Vagina (tissue), 2 donors: ENCODE measurements around the gene EEF1A2.

Experiments
- POLR2A ChIP-seq, 2 donors: fragments of 450-650 bp; IDR thresholded peaks; one replicate each; pipeline ENCODE4 v1.6.1; 2017; ENCODE audit warnings: antibody characterized with exemption in 2 of 2, mild to moderate bottlenecking in 2 of 2, moderate library complexity in 2 of 2
- POLR2AphosphoS5 ChIP-seq, 2 donors: sonication (generic); formaldehyde crosslinking; IDR thresholded peaks; one replicate each; pipeline ENCODE4 v1.9.0; 2017; ENCODE audit warnings: antibody characterized with exemption in 2 of 2, mild to moderate bottlenecking in 2 of 2, low read depth in 1 of 2; ENCODE audit not compliant: insufficient read depth in 1 of 2
- TF ChIP-seq, protein P1 (sequence below), 3 experiments: fragments of 450-650 bp in 2 of 3; fragments of 200-600 bp in 1 of 3; sonication (generic) in 1 of 3; IDR thresholded peaks; one replicate each; pipeline ENCODE4 v1.5.1; 2017 to 2019; ENCODE audit warnings: antibody characterized with exemption in 3 of 3, mild to moderate bottlenecking in 2 of 3, moderate library complexity in 2 of 3

DNA sequence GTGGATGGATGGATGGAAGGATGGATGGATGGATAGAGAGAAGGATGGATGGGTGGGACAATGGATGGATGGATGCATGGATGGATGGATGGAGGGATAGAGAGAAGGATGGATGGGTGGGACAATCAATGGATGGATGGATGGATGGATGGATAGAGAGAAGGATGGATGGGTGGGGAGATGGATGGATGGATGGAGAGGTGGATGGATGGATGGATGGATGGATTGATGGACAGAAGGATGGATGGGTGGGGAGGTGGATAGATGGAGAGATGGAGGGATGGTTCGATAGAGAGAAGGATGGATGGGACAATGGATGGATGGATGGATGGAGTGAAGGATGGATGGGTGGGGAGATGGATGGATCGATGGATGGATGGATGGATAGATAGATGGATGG lies 6.4 kb downstream of the EEF1A2 start:
- TF ChIP-seq POLR2A (IDR thresholded peaks at IDR 0.05) (no peak), POLR2AphosphoS5 (IDR thresholded peaks at IDR 0.05; ENCODE audit: insufficient read depth in 1 of 2, low read depth in 1 of 2) (no peak)
- TF ChIP-seq, protein P1, sequence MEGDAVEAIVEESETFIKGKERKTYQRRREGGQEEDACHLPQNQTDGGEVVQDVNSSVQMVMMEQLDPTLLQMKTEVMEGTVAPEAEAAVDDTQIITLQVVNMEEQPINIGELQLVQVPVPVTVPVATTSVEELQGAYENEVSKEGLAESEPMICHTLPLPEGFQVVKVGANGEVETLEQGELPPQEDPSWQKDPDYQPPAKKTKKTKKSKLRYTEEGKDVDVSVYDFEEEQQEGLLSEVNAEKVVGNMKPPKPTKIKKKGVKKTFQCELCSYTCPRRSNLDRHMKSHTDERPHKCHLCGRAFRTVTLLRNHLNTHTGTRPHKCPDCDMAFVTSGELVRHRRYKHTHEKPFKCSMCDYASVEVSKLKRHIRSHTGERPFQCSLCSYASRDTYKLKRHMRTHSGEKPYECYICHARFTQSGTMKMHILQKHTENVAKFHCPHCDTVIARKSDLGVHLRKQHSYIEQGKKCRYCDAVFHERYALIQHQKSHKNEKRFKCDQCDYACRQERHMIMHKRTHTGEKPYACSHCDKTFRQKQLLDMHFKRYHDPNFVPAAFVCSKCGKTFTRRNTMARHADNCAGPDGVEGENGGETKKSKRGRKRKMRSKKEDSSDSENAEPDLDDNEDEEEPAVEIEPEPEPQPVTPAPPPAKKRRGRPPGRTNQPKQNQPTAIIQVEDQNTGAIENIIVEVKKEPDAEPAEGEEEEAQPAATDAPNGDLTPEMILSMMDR (IDR thresholded peaks at IDR 0.05), result no peak
